ENCODE data around the gene FGGY. TPM values are rescaled to one million over a fixed set of nuclear protein-coding genes. Genes with fewer than 3 reads are reported as not detected.

FGGY gene
- total RNA-seq, 1 donor from 2014 or later = 24.3 TPM

- DNase-seq (ENCODE audit: low read depth) = no peak
- no peak overlapping the region for H3K4me3 ChIP-seq (ENCODE audit: low read depth, low read length)
- TF ChIP-seq CTCF (conservative IDR thresholded peaks at IDR 0.05; ENCODE audit: low read depth, low read length) = no peak
These were observed 126.2 kb downstream of the FGGY start for GRCh38 chr1:59422921-59423575.

DNA sequence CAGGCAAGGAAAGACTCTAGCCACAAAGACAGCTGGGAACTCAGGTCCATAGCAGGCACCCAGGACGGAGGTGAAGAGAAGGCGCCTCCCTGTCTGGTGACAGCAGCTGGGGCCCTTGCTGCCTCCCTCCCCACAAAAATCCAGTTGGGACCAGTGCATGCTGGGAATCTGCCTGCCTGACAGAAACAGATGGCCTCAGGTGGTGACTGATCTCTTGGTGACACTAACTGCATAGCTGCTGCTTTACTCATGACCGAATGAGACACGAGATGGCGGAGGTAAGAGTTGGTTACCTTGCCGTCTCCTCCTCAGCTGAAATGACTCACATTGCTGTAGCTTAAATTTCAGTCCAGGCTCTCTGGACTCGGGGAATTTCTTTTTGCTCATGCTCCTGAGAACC lies 130.3 kb downstream of the FGGY start:
- no peak overlapping the region for H3K4me3 ChIP-seq (ENCODE audit: low read depth, low read length)
- no peak for DNase-seq (ENCODE audit: low read depth)
- TF ChIP-seq CTCF (conservative IDR thresholded peaks at IDR 0.05; ENCODE audit: low read depth, low read length) = no peak

GRCh38 chr1:59427784-59428183 lies 130.9 kb downstream of the FGGY start:
- no peak overlapping the region for H3K4me3 ChIP-seq (ENCODE audit: low read depth, low read length)
- TF ChIP-seq CTCF (conservative IDR thresholded peaks at IDR 0.05; ENCODE audit: low read depth, low read length) = no peak

DNA sequence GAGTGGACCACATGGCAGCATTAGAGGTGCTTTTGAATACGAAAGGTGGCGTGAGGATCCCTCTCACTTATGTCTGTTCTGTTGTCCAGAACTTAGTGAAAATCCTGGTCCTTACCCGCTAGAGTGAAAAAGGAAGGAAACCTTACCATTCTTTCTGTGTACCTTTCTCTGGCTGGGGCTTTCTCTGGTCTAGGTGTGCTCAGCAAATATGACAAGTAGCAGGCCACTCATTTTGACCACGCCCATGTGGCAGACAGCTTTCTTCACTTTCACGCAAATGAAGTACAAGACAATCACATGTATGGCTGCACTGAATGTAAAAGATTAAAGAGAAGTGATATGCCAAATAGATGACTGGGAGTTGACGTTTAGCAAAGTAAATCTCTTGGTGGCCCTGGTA lies 131.9 kb downstream of the FGGY start:
- TF ChIP-seq CTCF (conservative IDR thresholded peaks at IDR 0.05; ENCODE audit: low read depth, low read length) = no peak
- DNase-seq (ENCODE audit: low read depth) = no peak
- no peak overlapping the region for H3K4me3 ChIP-seq (ENCODE audit: low read depth, low read length)

More at GRCh38 chr1:59427784-59428183, 130.9 kb downstream of the FGGY start:
- DNase-seq (ENCODE audit: low read depth) = no peak

GRCh38 chr1:59429656-59430055 lies 132.8 kb downstream of the FGGY start:
- no peak overlapping the region for H3K4me3 ChIP-seq (ENCODE audit: low read depth, low read length)
- no peak for DNase-seq (ENCODE audit: low read depth)
- TF ChIP-seq CTCF (conservative IDR thresholded peaks at IDR 0.05; ENCODE audit: low read depth, low read length) = no peak

GRCh38 chr1:59431566-59432294 lies 134.8 kb downstream of the FGGY start:
- TF ChIP-seq CTCF (conservative IDR thresholded peaks at IDR 0.05; ENCODE audit: low read depth, low read length) = no peak
- DNase-seq (ENCODE audit: low read depth) = no peak
- H3K4me3 ChIP-seq (ENCODE audit: low read depth, low read length) = no peak overlapping the region
